ENCODE data around the gene ICE2. TPM values are rescaled to one million over a fixed set of nuclear protein-coding genes. Genes with fewer than 3 reads are reported as not detected.
A peak's percentile ranks its signal among the peaks of the same experiment; 100 is the strongest.

Gene ICE2
- total RNA-seq, 1 donor from 2014 or later: 85.1 TPM

GRCh38 chr15:60421544-60421943 lies 57.4 kb downstream of the ICE2 start:
- Mint-ChIP-seq H3K36me3 (ENCODE audit: insufficient read depth) (peaks cover 8% of the 10 kb centered on the region), H3K4me3 (ENCODE audit: low read depth) (no peak overlapping the region), H3K4me1 (ENCODE audit: low read depth) (peaks cover 25% of the 10 kb centered on the region), H3K27ac (no peak overlapping the region), H3K27me3 (no peaks in the 10 kb centered on the region), H3K9me3 (ENCODE audit: low read depth) (no peaks in the 10 kb centered on the region)
- DNase-seq (ENCODE audit: low spot score, unreplicated experiment): no peak
- TF ChIP-seq CTCF (IDR thresholded peaks at IDR 0.05; ENCODE audit: unreplicated experiment): no peak

- Mint-ChIP-seq H3K4me3 (ENCODE audit: low read depth) (no peak overlapping the region), H3K9me3 (ENCODE audit: low read depth) (no peaks in the 10 kb centered on the region), H3K36me3 (ENCODE audit: insufficient read depth) (peaks cover 8% of the 10 kb centered on the region), H3K4me1 (ENCODE audit: low read depth) (peaks cover 25% of the 10 kb centered on the region), H3K27me3 (no peaks in the 10 kb centered on the region), H3K27ac (peak overlapping the region; percentile 5)
- no peak for TF ChIP-seq CTCF (IDR thresholded peaks at IDR 0.05; ENCODE audit: unreplicated experiment)
- DNase-seq (ENCODE audit: low spot score, unreplicated experiment): no peak
Observed at GRCh38 chr15:60420203-60420716, 58.7 kb downstream of the ICE2 start.

GRCh38 chr15:60419753-60420152 lies 59.2 kb downstream of the ICE2 start:
- TF ChIP-seq CTCF (IDR thresholded peaks at IDR 0.05; ENCODE audit: unreplicated experiment): no peak

GRCh38 chr15:60418096-60418495 lies 60.8 kb downstream of the ICE2 start:
- no peak overlapping the region for H3K4me3 Mint-ChIP-seq (ENCODE audit: low read depth)
- peaks cover 13% of the 10 kb centered on the region for H3K4me1 Mint-ChIP-seq (ENCODE audit: low read depth)
- peaks cover 3% of the 10 kb centered on the region for H3K9me3 Mint-ChIP-seq (ENCODE audit: low read depth)
- H3K27ac Mint-ChIP-seq: no peak overlapping the region
- no peak for DNase-seq (ENCODE audit: low spot score, unreplicated experiment)
- peaks cover 6% of the 10 kb centered on the region for H3K36me3 Mint-ChIP-seq (ENCODE audit: insufficient read depth)
- H3K27me3 Mint-ChIP-seq: no peaks in the 10 kb centered on the region
- no peak for TF ChIP-seq CTCF (IDR thresholded peaks at IDR 0.05; ENCODE audit: unreplicated experiment)

More at GRCh38 chr15:60419753-60420152, 59.2 kb downstream of the ICE2 start:
- H3K27me3 Mint-ChIP-seq: no peaks in the 10 kb centered on the region
- no peaks in the 10 kb centered on the region for H3K9me3 Mint-ChIP-seq (ENCODE audit: low read depth)
- H3K4me3 Mint-ChIP-seq (ENCODE audit: low read depth): no peak overlapping the region
- H3K36me3 Mint-ChIP-seq (ENCODE audit: insufficient read depth): peaks cover 8% of the 10 kb centered on the region
- no peak overlapping the region for H3K27ac Mint-ChIP-seq
- H3K4me1 Mint-ChIP-seq (ENCODE audit: low read depth): peaks cover 25% of the 10 kb centered on the region
- no peak for DNase-seq (ENCODE audit: low spot score, unreplicated experiment)

GRCh38 chr15:60417112-60417511 lies 61.8 kb downstream of the ICE2 start:
- peaks cover 13% of the 10 kb centered on the region for H3K4me1 Mint-ChIP-seq (ENCODE audit: low read depth)
- no peak for DNase-seq (ENCODE audit: low spot score, unreplicated experiment)
- no peak overlapping the region for H3K4me3 Mint-ChIP-seq (ENCODE audit: low read depth)
- no peak overlapping the region for H3K27ac Mint-ChIP-seq
- peaks cover 3% of the 10 kb centered on the region for H3K9me3 Mint-ChIP-seq (ENCODE audit: low read depth)
- TF ChIP-seq CTCF (IDR thresholded peaks at IDR 0.05; ENCODE audit: unreplicated experiment): no peak
- no peaks in the 10 kb centered on the region for H3K27me3 Mint-ChIP-seq
- peaks cover 4% of the 10 kb centered on the region for H3K36me3 Mint-ChIP-seq (ENCODE audit: insufficient read depth)

Data from progenitor cell of endocrine pancreas (in vitro differentiated cells).